ENCODE data around the gene PARD3B.

GRCh38 chr2:204772546-204772945, 227.3 kb downstream of the PARD3B start:
- TF ChIP-seq POLR2A (IDR thresholded peaks at IDR 0.05; ENCODE audit: insufficient read depth in 1 of 2, low read depth in 2 of 2, low read length in 2 of 2) (no peak), TBL1XR1 (IDR thresholded peaks at IDR 0.05; ENCODE audit: borderline replicate concordance, low read length, partially characterized antibody) (no peak), DNMT1 (CRISPR knock-in tag; IDR thresholded peaks at IDR 0.05) (no peak), RBFOX2 (IDR thresholded peaks at IDR 0.05; ENCODE audit: low read depth, low read length) (no peak), KAT2B (IDR thresholded peaks at IDR 0.05; ENCODE audit: borderline replicate concordance, low read depth, low read length) (no peak), HNRNPL (IDR thresholded peaks at IDR 0.05; ENCODE audit: low read depth, low read length) (no peak), GATAD2A (CRISPR knock-in tag; IDR thresholded peaks at IDR 0.05) (no peak)
- TF ChIP-seq, protein P1, sequence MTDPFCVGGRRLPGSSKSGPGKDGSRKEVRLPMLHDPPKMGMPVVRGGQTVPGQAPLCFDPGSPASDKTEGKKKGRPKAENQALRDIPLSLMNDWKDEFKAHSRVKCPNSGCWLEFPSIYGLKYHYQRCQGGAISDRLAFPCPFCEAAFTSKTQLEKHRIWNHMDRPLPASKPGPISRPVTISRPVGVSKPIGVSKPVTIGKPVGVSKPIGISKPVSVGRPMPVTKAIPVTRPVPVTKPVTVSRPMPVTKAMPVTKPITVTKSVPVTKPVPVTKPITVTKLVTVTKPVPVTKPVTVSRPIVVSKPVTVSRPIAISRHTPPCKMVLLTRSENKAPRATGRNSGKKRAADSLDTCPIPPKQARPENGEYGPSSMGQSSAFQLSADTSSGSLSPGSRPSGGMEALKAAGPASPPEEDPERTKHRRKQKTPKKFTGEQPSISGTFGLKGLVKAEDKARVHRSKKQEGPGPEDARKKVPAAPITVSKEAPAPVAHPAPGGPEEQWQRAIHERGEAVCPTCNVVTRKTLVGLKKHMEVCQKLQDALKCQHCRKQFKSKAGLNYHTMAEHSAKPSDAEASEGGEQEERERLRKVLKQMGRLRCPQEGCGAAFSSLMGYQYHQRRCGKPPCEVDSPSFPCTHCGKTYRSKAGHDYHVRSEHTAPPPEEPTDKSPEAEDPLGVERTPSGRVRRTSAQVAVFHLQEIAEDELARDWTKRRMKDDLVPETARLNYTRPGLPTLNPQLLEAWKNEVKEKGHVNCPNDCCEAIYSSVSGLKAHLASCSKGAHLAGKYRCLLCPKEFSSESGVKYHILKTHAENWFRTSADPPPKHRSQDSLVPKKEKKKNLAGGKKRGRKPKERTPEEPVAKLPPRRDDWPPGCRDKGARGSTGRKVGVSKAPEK (CRISPR knock-in tag; IDR thresholded peaks at IDR 0.05; ENCODE audit: borderline replicate concordance) = no peak
- TF ChIP-seq, protein P2, sequence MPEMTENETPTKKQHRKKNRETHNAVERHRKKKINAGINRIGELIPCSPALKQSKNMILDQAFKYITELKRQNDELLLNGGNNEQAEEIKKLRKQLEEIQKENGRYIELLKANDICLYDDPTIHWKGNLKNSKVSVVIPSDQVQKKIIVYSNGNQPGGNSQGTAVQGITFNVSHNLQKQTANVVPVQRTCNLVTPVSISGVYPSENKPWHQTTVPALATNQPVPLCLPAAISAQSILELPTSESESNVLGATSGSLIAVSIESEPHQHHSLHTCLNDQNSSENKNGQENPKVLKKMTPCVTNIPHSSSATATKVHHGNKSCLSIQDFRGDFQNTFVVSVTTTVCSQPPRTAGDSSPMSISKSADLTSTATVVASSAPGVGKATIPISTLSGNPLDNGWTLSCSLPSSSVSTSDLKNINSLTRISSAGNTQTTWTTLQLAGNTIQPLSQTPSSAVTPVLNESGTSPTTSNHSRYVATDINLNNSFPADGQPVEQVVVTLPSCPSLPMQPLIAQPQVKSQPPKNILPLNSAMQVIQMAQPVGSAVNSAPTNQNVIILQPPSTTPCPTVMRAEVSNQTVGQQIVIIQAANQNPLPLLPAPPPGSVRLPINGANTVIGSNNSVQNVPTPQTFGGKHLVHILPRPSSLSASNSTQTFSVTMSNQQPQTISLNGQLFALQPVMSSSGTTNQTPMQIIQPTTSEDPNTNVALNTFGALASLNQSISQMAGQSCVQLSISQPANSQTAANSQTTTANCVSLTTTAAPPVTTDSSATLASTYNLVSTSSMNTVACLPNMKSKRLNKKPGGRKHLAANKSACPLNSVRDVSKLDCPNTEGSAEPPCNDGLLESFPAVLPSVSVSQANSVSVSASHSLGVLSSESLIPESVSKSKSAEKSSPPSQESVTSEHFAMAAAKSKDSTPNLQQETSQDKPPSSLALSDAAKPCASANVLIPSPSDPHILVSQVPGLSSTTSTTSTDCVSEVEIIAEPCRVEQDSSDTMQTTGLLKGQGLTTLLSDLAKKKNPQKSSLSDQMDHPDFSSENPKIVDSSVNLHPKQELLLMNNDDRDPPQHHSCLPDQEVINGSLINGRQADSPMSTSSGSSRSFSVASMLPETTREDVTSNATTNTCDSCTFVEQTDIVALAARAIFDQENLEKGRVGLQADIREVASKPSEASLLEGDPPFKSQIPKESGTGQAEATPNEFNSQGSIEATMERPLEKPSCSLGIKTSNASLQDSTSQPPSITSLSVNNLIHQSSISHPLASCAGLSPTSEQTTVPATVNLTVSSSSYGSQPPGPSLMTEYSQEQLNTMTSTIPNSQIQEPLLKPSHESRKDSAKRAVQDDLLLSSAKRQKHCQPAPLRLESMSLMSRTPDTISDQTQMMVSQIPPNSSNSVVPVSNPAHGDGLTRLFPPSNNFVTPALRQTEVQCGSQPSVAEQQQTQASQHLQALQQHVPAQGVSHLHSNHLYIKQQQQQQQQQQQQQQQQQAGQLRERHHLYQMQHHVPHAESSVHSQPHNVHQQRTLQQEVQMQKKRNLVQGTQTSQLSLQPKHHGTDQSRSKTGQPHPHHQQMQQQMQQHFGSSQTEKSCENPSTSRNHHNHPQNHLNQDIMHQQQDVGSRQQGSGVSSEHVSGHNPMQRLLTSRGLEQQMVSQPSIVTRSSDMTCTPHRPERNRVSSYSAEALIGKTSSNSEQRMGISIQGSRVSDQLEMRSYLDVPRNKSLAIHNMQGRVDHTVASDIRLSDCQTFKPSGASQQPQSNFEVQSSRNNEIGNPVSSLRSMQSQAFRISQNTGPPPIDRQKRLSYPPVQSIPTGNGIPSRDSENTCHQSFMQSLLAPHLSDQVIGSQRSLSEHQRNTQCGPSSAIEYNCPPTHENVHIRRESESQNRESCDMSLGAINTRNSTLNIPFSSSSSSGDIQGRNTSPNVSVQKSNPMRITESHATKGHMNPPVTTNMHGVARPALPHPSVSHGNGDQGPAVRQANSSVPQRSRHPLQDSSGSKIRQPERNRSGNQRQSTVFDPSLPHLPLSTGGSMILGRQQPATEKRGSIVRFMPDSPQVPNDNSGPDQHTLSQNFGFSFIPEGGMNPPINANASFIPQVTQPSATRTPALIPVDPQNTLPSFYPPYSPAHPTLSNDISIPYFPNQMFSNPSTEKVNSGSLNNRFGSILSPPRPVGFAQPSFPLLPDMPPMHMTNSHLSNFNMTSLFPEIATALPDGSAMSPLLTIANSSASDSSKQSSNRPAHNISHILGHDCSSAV (CRISPR knock-in tag; IDR thresholded peaks at IDR 0.05; ENCODE audit: borderline replicate concordance) = no peak

Data from HepG2 (cell line).